ENCODE measurements around the gene KIF1B.
A peak's percentile ranks its signal among the peaks of the same experiment; 100 is the strongest.
"Not testable (repeated sequence)": the region's sequence is repeated elsewhere in the genome, so short reads cannot be mapped to it uniquely, and the experiment has no call there.

Gene KIF1B

DNA sequence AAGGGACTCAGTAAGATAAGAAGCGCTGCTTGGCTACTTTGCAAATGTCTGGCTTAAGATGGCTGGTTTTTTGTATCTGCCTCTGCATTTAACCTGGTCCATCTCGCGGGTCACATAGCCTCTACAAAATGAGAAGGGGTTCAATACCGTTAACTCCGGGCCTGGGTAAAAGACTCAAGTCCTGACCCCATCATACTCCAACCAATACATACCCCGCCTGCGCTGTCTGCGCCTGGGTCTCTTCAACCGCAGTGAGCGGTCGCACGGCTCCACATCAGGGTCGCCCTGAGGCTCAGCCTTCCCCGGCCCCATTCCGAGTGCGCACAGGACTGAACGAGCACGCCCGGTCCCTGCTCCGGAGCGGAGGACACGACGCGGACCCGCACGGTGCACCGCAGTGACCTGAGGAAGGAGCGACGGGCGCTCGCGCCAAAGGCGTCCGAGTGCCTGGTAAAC, 187.9 kb downstream of the KIF1B start:
- no peak for DNase-seq

DNA sequence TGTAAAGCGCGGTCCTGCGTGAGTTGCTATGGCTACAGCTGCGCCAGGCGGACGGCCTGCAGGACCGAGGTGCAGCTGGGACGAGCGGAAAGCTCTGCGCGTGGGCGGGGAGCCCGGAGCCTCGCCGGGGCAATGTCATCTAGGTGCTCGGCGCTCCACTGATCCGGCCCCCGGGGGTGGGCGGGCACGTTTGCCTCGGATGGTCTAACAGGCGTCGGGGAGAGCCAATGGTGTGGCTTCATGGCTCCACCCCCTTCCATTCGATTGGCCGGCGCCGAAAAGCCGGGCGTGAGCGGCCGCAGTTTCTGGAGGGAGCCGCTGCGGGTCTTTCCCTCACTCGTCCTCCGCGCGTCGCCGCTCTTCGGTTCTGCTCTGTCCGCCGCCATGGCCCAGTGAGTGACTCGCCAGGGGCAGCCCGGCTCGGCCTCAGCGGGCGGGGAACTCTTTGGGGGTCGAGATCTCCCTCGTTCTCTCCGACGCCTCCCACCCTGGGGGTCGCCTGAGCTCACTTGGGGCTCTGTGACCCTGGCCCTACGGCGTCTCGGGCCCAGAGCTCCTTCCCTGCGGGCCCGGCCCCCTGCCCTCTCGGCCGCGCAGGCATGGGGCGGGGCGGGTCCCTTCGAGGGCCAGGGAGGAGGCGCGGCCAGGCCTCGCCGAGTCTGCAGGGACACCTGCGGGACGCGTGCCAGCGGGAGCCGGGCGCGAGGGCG, 188.5 kb downstream of the KIF1B start, which contains the start of gene PGD:
TSS of gene PGD (plus strand) at position 331 of the 710 bp plus-strand sequence. CDS start at position 385, 54 bp downstream.
- peak; percentile 98 for DNase-seq

DNA sequence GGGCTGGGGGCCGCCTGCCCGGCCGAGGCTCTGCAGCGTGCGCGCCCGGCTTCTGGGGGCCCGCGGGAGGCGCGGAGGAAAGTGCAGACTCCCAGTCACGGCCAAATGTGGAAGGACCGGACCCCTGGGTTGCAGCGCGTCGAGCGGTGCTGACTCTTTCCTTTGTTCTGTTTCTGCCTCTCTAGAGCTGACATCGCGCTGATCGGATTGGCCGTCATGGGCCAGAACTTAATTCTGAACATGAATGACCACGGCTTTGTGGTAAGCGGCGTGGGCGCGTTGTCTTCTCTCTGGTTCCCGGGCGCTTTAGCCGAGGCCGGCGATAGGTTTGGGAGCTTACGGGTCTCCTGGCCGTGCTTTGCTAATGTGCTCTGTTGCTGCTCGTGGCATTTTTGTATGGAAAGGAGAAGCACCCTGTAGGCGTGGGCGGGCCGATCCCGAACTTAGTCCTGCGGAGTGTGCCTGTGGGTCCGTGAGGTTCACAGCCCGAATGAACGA, 189.1 kb downstream of the KIF1B start:
- peak; percentile 14 for DNase-seq

DNA sequence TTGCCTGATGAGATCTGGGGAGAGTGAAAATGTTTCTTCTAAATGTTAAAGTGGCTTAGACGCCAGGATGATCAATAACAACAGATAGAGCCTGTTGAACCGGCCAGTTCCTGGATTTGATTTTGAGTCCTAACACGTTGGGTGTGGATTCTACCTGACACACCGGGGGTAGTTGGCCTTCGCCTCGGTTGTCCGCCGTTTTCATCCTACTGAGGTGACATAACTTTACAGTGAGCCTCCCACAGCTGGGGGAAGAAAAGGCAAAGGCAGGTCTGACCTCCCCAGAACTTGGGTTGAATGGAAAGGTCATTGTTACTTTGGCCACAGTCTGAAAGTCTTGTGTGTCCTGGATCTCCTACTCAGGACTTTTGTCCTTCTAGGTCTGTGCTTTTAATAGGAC, 189.6 kb downstream of the KIF1B start:
- no peak for DNase-seq

DNA sequence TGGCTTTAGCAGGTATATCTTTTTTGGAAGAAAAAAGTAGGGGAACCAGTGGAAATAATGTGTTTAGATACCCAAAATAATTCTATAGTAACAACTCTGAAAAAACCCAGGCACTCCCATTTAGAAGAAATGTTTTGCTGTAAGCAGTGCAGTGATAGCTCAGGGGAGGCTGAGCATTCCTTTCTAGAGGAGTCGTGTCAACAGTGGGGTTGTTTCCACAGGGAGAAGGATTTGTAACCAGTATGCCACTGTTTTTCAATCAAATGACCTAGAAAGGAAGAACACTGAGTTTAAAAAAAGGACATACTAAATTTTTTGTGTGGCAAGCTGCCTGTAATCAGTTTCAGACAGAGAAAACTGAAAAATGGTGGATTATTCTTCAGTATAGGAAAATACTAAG, 190.9 kb downstream of the KIF1B start:
- DNase-seq: no peak

DNA sequence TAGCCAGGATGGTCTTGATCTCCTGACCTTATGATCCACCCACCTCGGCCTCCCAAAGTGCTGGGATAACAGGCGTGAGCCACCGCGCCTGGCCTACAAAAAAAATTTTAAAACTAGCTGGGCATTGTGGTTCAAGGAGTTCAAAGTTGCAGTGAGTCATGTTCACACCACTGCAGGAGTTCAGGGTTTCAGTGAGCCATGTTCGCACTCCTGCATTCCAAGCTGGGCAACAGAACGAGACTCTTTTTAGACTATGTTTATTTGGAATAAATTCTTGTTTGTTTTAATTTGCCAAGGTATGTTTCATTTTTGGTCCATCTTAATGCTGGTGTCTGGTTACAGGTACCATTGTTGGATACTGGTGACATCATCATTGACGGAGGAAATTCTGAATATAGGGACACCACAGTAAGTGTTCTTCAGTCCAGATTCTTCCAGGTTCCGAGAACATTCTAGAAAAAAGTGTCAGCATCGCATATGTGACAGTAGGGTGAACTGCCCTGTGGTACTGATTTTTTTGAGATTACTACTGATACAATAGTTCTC, 192.4 kb downstream of the KIF1B start:
- DNase-seq: no peak

DNA sequence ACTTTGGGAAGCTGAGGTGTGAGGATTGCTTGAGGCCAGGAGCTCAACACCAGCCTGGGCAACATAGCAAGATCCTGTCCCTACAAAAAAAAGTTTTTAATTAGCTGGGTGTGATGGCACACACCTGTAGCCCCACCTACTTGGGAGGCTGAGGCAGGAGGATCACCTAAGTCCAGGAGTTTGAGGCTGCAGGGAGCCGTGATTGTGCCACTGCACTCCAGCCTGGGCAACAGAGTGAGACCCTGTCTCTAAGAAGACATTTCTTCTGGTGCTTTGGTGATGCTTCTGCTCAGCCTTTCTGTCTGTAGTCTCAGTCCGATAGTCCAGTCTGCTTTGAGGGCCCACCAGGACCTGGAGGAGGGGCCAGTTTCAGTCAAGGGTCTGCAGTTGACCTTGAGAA, 196.8 kb downstream of the KIF1B start:
- DNase-seq: no peak

DNA sequence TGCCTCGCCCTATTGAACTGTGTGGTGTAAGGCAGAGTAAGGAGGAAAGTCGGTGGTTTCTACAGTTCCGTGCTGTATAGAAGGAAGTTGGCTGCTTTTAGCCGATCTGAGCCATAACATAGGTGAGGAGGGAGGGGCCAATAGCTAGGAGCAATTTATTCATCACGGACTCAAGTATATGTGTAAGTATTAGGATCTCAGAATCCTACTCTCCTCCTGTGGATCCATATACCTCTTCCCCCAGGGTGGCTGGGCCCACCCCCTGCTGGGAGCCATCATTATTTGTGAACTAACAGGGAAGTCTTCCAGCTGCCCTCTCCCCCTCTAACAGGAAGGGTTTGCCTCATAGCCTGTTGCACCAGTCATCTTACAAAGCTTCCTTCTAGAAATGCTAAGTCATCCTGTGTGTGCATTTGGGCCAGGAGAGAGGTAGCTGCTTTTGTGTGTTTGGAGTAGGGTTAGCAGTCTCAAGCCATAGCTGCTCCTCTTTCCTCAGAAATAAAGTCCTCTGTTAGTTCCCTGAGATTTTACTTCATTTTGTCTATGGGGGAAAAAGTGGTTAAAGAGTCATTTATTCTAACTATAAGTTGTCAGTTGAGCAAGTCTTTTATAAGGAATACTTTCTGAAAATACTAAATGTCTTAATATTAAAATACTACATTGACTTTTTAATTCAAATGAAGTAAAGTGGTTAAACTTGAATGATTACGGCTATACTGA, 205.0 kb downstream of the KIF1B start:
- DNase-seq: no peak

DNA sequence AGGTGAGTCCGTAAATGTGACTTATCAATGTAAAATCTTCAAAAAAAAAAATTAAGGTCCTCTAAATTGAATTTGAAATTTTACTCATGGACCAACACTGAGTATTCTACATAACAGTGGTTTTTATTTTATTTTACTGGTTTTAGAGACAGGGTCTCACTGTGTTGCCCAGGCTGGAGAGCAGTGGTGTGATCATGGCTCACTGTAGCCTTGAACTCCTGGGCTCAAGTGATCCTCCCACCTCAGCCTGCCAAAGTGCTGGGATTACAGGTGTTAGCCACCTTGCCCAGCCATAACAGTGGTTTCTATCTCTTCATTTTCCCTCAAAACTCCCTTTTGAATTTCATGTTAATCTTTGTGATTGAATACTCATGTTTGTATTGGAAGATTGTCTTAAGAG, 205.6 kb downstream of the KIF1B start:
- DNase-seq: not testable (repeated sequence)

DNA sequence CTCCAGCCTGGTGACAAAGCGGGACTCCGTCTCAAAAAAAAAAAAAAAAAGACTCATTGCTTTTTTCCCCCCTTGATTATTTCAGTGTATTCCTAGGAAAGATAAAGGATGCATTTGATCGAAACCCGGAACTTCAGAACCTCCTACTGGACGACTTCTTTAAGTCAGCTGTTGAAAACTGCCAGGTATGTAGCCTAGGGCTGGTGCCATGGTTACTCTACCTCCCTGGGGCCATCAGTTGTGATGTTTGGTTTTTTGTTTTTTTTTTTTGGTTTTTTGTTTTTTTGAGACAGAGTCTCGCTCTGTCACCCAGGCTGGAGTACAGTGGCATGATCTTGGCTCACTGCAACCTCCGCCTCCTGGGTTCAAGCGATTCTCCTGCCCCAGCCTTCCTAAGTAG, 208.4 kb downstream of the KIF1B start:
- DNase-seq: not testable (repeated sequence)

DNA sequence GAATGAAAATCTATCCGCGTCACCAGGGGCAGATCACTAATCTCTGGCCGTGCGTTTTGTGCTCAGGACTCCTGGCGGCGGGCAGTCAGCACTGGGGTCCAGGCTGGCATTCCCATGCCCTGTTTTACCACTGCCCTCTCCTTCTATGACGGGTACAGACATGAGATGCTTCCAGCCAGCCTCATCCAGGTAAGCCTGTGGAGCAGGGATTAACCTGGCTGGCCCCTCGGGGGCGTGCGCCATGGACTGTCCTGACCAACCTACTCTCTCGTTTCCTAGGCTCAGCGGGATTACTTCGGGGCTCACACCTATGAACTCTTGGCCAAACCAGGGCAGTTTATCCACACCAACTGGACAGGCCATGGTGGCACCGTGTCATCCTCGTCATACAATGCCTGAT, 209.0 kb downstream of the KIF1B start:
- no peak for DNase-seq

DNA sequence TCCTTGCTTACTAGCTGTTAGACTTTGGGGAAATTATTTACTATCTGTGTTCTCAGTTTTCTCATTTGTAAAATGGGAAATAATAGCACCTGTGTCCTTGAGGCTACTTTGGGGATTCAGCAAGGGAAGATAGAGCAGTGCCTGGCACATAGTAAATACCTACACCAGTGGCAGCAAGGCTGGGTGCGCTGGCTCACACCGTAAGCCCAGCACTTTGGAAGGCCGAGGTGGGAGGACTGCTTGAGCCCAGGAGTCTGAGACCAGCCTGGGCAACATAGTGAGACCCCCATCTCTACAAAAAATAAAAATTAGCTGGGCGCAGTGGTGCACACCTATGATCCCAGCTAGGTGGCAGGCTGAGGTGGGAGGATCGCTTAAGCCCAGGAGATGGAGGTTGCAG, 211.3 kb downstream of the KIF1B start:
- no peak for DNase-seq

DNA sequence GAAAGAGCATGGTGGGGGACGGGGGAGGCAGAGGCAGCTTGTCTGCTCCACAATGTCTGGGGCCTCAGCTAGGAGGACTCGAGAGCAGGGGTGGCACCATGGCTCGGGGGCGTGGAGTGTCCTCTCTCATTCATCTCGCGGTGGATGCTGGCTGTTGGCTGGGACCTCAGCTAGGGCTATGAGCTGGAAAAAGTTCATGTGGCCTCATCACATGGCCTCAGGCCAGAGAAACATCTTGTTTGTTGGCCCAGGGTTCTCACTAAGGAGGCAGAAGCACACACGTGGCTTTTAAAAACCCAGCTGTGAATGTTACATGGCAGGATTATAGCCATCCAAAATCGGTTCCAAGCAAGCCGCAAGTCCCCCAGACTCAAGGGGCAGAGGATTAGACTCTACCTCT, 213.7 kb downstream of the KIF1B start:
- no peak for DNase-seq

DNA sequence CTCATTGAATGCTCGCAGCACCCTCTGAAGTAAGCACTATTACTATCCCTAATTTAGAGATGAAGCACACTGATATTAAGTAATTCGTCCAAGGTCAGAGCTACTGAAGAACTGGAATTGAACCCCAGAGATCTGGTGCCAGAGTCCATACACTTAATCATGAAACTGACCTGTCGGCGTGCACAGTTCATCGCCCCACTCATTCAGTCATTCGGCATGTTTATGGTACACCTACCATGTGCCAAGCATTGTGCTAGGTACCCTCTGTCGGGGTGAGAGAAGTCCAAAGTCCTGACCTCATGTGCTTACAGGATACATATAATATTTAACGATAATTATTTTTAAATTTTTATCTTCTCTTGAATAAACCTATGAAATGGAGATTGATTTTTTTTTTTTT, 214.3 kb downstream of the KIF1B start:
- DNase-seq: no peak

DNA sequence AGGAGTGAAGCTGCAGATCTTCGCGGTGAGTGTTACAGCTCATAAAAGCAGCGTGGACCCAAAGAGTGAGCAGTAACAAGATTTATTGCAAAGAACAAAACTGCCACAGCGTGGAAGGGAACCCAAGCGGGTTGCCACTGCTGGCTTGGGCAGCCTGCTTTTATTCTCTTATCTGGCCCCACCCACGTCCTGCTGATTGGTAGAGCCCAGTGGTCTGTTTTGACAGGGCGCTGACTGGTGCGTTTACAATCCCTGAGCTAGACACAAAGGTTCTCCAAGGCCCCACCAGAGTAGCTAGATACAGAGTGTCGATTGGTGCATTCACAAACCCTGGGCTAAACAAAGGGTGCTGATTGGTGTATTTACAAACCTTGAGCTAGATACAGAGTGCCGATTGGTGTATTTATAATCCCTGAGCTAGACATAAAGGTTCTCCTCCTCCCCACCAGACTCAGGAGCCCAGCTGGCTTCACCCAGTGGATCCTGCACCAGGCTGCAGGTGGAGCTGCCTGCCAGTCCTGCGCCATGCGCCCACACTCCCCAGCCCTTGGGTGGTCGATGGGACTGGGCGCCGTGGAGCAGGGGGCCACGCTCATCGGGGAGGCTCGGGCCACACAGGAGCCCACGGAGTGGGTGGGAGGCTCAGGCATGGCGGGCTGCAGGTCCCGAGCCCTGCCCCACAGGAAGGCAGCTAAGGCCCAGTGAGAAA, 215.6 kb downstream of the KIF1B start:
- not testable (repeated sequence) for DNase-seq

DNA sequence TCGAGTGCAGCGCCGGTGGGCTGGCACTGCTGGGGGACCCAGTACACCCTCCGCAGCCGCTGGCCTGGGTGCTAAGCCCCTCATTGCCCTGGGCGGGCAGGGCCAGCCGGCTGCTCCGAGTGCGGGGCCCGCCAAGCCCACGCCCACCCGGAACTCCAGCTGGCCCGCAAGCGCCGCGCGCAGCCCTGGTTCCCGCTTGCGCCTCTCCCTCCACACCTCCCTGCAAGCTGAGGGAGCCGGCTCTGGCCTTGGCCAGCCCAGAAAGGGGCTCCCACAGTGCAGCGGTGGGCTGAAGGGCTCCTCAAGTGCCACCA, 216.1 kb downstream of the KIF1B start:
- not testable (repeated sequence) for DNase-seq

DNA sequence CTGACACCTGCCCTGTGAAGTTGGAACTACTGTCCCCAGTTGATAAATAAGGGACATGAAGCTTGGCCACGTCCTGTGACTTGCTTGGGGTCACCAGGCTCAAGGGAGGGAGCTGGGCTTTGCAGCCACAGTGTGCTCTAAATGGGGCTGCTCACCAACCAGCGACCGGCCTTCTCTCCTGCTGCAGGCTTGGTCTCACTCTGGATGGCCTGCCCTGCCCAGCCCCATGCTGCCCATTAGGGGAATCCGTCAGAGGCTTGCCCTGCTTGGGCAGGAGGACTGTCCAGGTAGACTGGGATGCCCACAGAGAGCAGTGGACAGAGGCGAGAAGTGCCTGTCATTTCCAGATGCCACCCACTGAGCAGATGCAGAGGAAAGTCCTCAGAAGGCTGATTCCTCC, 218.6 kb downstream of the KIF1B start:
- DNase-seq: no peak

DNA sequence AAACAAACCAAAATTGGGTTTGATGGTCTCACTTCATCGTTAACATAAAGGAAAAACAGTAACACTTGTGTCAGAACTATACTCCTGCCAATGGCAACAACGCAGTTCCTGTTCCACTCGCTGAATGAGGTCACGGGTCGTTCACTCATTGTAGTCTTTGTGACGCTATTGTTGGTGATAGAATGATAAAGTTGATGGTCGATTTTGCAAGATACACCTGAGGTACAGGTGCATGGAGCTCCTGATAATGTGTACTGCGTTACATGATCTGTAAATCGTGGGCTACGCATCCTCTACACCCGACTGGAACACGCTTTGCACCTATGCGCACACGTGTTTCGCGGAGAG, 219.5 kb downstream of the KIF1B start:
- no peak for DNase-seq

DNA sequence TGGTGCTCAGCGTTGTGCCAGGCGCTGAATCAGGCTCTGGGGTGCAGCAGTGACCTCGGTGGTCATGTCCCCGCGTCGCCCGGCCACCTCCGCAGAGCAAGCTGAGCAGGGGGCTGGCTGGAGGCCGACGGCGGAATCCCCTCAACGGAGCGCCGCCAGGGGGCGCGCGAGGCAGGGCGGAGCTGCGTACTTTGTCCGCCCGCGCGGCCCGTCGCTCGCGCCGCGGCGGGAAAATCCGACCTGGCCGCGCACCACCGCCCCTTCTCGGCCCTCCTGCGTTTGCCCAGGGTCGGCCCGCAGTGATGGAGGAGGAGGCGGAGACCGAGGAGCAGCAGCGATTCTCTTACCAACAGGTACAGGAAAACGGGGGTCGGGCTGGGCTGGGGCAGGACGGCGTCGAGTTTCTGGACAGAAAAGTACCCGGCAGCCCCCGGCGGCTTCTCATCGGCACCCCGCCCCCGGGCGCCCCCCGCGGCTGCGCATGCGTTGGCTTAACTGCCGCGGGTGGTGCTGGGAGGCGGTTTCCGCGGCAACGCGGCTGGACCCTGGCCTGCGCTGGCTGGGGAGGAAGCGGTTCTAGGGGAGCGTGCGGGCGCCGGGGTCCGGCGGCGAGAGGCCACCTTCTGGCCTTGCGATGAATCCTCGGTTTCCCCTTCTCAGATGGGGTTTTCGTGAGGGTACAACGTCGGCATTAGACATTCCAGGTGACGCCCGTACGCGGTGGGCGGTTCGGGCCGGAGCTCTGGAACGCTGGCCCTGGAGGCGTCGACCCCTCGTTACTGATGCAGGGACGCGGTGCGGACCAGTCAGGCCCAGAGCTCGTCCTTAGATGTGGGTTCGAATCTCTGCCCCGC, 220.1 kb downstream of the KIF1B start, which contains the start of gene CENPS:
TSS of gene CENPS (plus strand) at position 218 of the 854 bp plus-strand sequence. CDS start at position 303, 85 bp downstream.
- peak; percentile 90 for DNase-seq
